Raji (cell line): ENCODE measurements around the gene CHIT1.

Experiments
- POLR2A ChIP-seq: IDR thresholded peaks from 2 replicates; pipeline ENCODE4 v1.6.1; 2011; ENCODE audit warnings: low read depth, low read length, control low read depth; ENCODE audit not compliant: insufficient read depth

CHIT1 gene

GRCh38 chr1:203167026-203167912, 62.2 kb downstream of the CHIT1 start:
- no peak for TF ChIP-seq POLR2A

GRCh38 chr1:203166192-203166940, 63.1 kb downstream of the CHIT1 start:
- TF ChIP-seq POLR2A: no peak
